Mesenteric fat pad (tissue), 1 donor: Measurements from ENCODE around the gene SYS1. TPM values are rescaled to one million over a fixed set of nuclear protein-coding genes. Genes with fewer than 3 reads are reported as not detected.

Experiments
- DNase-seq: peaks from one replicate; pipeline ENCODE4 v3.0.0-alpha.2; 2020; ENCODE audit warnings: low spot score
- total RNA-seq: library from RNA; stranded (reverse); fragmentation: NEBNext Ultra II Directional; extraction: Animal tissue kit (Norgen Biotek cat#: 25700); gene quantifications from one replicate; pipeline ENCODE4 v1.2.1, GENCODE V29; 2021
- donor health status: DM: yes; HTN: yes; CAD: no.

SYS1 gene
- total RNA-seq, 1 donor from 2014 or later: 23.8 TPM

DNA sequence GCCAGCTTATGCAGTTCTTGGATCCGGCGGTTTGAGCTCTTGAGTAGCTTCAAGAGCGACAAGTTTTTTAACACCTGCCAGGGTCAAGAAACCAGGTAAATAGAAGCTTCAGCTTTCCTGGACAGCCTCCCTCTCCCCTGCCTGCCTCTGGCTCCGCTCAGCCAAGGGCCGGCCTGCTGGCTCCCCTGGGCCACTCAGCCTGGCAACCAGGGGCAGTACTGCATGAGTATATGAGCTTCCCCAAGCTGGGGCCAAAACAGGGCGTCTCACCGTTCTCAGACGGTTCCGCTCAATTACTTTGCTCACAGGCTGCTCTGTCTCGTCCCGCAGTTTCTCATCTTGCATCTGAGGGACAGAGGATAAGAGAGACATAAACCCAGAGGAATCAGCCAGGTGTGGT is 14.3 kb downstream of the SYS1 start:
- no peak for DNase-seq

DNA sequence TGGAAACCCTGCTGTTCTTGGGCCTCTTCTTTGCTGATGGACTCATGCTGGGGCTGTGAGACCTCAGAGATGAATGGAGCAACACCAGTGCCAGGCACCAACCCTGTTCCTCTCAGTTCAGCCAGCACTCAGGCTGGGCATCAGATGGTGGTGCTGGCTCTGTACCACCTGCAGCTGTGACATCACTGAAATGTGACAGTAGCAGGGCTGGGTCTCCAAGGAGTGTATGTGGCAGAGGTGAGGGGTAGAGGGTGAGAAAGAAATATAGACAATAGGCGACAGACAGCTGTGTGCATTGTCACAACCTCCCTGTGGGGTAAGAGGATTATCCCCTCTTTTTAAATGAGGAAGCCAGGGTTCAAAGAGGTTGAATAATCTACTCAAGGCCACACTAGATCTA is 15.2 kb downstream of the SYS1 start, which contains the start of gene TP53TG5:
TP53TG5 (minus strand) TSS at position 135 of the 400 bp plus-strand sequence; CDS start at position 46, 89 bp downstream.
- DNase-seq: no peak

DNA sequence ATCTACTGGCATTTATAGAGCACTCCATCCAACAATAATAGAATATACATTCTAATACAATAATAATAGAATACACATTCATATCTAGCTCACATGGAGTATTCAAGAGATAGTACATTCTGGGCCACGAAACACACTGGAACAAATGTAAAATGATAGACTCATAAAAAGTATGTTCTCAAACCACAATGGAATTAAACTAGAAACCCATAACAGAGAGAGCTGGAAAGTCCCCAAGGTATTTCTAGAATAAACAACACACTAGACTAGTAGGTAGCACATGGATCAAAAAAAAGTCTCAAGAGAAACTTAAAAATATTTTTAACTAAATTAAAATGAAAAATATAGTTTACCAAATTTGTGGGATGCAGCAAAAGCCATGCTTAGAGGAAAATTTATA is 24.3 kb downstream of the SYS1 start:
- DNase-seq: no peak

DNA sequence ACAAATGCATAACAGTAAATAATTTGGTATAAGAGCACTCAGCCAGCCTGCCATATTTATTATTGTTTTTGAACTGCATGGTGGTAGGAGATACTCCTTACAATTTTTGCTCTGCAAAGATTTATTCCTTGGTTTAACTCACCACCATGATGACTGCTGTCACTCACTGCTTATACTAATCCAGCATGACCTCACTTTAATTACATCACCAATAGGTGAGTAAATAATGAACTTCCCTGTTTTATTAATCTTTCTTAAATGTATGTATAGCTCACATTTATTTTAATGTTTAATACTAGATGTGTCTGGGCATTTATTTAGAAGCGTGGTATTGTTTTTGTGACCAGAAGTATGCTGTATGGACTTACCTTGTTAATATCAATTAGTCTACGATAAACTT is 28.0 kb downstream of the SYS1 start:
- no peak for DNase-seq

DNA sequence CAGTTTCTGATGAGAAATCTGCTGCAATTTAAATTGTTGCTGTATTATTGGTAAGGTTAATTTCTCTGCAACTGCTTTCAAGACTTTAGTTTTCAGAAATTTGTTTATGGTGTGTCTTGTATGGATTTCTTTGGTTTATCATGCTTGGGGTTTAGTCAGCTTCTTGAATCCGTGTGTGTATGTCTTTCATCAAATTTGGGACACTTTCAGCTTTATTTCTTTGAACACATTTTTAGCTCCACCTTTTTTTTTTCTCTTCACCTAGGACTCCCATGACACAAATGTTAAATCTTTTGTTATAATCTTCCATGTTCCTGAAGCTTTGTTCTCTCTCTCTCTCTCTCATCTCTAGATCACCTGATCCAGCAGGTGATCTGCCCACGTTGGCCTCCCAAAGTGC is 28.6 kb downstream of the SYS1 start:
- DNase-seq: no peak

DNA sequence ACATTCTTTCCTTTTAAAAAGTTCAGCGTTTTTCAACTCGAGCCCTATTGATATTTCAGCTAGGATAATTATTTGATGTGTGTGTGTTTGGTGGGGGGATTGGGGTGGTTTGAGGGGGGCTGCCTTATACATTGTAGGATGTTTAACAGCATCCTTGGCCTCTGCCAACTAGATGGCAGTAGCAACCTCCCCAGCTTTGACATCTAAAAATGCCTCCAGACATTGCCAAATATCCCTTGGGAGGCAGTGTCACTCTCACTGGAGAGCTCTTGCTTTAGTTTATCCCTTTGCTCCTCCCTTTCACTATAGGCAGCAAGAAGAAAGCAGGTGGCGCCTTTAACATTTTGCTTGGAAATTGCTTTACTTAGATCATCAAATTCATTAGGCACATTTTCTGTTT is 29.8 kb downstream of the SYS1 start:
- no peak for DNase-seq

DNA sequence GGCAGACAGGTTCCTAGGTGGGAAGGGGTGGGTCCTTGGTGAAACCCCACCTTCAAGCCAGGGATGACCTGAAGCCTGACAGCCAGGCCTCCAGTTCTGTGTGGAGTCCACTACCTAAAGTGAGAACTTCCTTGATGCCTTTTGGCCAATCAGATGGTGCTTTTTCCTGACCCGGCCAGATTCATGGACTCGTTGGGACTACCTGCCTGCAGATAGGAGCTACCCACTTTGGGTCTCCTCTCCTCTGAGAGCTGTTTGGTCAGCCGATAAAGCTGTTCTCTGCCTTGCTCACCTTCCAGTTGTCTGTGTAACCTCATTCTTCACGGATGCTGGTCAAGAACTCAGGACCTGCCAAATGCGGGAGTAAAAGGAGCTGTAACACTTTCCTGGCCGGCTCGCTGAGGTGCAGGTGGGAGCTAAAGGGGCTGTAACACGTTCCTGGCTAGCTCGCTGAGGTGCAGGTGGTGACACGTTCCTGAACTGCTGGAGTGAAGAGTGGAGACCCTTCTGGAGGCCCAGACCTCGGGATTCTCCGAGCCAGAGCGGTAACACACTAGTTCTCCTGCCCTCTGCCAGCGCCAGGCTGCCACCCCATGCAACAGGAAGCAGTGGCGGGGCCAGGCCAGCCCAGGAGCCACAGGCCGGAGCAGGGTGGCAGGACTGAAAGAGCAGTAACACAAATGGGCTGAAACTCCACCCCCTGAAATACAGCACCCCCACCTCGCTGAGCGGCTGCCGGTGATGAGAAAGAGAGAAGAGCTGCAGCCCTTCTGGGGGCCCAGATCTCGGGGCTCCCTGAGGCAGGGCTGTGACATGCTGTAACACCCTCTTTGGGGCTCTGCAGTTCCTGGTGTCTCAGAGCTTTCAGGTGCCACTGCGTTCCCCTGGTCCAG is 31.5 kb downstream of the SYS1 start:
- no peak for DNase-seq

DNA sequence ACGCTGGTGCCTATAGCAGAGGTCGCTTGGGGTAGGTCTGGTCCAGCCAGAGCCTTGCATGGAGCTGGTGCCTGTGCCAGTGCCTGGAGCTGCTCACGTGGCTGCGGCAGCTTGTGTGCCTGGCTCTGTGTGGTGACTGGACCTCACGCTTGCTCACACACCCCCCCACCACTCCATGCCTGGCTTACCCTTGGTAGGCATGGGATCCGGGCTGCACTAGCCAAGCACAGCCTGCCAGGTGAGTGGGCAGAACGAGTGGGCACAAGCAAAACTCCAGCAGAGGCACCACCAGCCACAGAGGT is 32.1 kb downstream of the SYS1 start:
- DNase-seq: no peak

DNA sequence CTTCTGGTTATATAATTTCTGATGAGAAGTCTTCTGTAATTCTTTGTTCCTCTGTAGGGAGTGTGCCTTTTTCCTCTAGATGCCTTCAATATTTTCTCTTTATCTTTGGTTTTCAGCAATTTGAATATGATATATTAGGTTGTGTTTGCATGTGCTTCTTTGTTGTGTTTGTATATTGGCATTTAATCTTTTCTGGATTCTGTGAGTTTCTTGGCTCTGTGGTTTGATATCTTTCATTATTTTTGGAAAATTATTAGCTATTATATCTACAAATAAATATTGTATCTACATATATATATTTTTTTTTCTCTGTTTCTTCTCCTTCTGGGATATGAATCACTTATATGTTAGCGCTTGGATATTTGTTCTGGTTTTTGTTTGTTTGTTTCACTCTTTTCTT is 36.1 kb downstream of the SYS1 start:
- no peak for DNase-seq

DNA sequence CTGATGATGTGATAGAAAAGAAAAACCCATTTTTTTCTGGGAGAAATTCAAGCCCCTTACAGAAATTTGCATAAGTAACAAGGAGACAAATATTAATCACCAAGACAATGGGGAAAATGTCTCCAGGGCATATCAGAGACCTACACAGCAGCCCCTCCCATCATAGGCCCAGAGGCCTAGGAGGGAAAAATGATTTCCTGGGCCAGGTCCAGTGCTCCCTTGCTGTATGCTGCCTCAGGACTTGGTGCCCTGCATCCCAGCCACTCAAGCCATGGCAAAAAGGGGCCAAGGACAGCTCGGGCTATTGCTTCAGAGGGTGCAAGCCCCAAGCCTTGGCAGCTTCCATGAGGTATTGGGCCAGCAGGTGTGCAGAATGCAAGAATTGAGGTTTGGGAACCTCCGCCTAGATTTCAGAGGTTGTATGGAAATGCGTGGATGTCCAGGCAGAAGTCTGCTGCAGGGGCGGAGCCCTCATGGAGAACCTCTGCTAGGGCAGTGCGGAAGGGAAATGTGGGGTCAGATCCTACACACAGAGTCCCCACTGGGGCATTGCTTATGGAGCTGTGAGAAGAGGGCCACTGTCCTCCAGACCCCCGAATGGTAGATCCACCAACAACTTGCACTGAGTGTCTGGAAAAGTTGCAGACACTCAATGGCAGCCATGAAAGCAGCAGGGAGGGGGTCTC is 37.5 kb downstream of the SYS1 start:
- DNase-seq: no peak

DNA sequence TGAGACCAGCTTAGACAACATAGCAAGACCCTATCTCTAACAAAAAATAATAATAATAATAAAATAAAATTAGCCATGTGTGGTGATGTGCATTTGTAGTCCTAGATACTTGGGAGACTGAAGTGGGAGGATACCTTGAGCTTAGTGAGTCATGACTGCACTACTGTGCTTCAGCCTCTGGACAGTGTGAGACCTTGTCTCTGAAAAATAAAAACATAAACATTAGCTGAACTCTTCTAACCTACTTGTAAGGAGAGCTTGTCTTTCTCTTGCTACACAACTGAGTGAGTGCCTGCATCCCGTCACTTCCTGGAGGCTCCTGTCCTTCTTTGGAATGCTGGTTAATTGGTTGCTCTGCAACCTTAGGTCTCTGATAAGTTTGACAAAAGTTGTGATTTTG is 40.0 kb downstream of the SYS1 start:
- no peak for DNase-seq

DNA sequence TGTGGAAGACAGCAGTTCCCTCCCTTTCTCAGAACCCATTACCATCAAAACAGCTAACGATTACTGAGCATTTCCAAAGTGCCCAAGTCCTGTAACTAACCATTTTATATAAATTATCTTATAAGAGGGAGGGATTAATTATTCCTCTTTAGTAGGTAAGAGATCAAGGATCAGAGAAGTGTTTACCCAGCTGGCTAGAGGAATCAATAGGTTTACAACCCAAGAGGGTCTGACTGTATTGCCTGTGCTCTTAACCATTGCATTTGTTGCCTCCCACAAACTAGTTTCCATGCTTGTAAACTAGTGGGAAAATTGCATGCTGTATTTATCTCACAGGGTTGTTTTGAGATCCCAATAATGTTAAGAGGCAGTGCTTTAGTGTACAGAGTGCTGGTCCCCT is 41.5 kb downstream of the SYS1 start:
- DNase-seq: no peak

DNA sequence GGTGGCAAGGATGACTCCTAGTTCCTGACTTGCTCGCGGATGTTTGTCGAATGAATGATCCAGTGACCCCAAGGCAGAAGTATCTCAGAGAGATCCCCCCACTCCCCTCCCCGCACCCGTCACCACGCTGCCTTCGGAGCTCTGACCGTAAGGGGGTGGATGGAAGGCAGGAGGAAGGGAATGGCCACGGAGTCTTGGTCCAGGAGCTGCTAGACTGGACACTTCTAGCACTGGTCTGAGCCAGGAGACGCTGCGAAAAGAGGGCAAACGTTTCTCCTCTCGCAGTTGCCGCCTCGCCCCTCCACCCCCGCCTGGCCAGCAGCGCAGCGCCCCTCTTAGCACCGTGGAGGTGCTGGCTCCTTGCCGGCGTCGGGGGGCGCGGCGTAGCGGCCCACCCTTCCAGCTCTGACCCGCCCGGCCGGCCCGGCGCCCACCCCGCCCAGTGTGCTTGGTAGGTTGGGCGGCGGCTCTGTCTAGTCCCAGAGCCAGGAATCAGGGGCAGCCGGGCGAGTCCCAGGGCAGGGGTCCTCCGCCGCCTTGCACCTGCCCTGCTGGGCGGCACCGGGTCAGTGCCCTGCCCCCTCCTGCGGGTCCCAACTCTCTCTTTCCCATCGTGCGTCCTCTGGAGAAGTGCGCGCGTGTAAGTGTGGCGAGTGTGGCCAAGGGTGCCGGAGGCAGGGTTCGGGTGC is 42.8 kb downstream of the SYS1 start:
- DNase-seq: no peak

DNA sequence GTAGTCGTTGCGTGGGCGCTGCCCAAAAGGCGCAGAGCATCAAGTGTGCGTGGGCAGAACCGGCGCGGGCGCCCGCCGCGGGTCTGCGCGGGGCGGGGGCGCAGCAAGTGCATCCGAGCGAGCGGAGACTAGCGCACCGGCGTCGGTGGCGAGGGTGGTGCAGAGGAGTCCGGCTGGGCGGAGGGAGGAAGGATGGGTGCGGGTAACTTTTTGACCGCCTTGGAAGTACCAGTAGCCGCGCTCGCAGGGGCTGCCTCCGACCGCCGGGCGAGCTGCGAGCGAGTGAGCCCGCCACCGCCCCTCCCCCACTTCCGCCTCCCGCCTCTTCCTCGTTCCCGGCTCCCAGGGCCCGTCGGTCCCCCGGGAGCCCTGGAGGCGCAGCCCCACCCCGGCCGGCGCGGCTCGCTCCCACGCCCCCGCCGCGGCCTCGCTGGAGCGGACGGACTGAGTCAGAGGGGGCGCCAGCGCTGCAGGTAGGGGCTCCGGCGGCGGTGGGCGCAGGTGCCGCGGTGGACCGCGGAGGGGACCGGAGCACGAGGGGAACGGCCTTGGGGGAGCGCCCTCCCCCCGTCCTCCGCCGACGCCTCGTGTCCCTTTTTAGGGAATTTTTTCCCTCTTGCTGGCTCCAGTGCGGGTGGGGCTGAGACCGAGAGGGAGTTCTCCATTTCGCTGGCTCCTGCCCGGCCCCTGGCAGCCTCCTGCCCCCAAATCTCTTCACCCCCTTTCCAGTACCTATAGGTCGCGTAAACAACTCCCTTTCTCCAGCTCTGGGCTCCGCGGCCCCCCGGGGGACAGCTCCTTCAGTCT is 43.5 kb downstream of the SYS1 start:
- peak; percentile 94 for DNase-seq

DNA sequence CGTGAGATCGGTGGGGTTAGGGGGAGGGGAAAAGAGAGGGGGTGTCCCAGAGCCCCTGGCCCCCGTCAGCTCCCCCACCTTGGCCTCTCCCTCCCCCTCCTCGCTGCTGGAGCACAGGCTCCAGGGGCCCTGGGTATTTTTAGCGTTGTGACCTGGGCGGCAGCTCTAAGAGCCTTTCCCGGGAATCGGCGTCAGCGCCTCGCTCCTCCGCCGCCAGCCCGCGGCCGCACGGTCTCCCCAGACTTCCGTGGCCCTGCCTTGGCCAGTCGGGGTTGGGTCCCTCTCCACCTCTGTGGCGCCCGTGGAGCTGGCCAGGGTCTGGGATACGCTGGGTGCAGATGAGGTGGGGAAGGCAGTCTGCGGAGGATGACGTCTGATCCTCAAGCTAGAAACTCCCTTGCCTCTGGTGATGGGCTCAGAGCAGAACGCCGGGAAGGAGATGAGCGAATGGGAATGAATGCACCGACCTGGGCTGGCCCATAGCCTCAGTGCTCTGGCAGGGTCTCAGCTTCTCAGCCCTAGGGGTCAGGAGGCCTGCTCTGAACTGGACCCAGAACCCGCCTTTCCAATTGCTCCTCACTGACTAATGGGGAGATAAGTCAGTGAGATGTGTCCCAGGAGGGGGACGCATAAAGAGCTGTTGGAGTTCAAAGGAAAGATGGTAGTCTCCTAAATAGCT is 44.2 kb downstream of the SYS1 start:
- DNase-seq: no peak

DNA sequence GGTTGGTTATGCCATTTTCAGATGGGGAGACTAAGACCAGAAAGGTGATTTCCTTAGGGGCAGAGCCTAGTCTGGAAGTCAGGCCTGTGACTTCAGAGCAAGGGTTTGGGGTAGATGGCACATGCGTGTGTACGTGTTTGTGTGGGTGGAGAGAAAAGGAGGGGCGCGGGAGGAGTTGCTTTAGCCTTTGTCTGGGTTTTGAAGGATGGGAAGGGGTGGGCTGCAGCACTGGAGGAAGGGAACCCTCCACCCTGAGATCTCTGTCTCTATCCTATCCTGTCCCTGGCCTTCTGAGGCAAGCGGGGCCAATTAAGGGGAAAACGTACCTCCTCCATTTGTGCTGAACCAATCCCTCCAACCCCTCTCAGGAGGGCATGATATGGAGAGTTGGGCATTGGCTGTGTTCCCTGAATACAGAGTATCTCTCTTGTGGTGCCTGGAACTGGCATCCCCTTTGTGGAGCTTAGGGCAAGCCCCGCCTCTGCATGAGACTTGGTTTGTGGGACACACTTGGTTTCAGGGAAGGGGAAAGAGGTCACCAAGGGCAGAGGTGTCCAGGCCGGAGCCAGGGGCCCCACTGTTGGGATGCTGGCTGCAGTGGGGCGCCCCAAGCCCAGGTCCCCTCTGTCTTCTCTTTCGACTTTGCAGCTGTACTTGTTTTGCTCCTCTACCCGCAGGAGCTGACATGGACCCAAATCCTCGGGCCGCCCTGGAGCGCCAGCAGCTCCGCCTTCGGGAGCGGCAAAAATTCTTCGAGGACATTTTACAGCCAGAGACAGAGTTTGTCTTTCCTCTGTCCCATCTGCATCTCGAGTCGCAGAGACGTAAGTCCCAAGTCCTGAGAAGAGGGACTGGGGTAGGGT is 45.1 kb downstream of the SYS1 start, which contains the start of gene DBNDD2:
DBNDD2 (plus strand) TSS at position 507 of the 863 bp plus-strand sequence; CDS start at position 686, 179 bp downstream.
- DNase-seq: no peak

DNA sequence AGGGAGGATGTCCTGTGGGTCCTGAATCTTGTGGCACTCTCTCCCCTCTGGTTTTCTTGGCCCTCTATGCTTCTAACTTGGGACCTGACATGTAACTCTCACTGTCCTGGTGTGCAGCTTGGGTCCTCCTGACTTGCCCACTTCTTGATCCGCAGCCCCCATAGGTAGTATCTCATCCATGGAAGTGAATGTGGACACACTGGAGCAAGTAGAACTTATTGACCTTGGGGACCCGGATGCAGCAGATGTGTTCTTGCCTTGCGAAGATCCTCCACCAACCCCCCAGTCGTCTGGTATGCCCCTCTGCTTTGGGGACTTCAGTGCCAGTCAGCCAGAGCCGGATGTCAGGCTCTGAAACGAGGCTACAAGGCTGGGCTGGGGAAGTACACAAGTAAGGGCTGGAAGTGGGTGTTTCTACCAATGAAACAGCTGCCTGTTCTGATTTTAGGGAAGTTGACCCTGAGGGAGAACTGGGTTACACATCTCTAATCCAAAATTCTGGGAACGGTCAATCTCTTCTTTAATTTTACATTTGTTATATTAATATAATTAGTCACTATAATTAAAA is 45.8 kb downstream of the SYS1 start:
- DNase-seq: no peak

DNA sequence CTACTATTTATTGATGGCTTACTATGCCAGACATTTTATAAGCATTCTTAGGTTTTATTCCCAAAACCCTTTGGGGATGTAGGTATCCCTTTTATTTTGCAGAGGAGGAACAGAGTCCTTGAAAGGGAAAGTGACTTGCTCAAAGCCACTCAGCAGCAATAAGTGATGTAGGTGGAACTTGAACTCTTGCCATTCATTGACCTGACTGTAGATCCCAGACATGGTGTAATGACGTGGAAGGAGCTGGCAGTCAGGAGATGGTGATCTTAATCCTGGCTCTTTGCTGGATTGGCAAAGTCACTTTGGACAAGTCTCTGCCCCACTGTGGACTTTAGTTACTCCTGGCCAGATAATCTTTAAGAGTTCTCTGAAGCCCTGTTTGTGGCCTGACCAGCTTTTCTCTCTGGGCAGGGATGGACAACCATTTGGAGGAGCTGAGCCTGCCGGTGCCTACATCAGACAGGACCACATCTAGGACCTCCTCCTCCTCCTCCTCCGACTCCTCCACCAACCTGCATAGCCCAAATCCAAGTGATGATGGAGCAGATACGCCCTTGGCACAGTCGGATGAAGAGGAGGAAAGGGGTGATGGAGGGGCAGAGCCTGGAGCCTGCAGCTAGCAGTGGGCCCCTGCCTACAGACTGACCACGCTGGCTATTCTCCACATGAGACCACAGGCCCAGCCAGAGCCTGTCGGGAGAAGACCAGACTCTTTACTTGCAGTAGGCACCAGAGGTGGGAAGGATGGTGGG is 46.7 kb downstream of the SYS1 start:
- no peak for DNase-seq

DNA sequence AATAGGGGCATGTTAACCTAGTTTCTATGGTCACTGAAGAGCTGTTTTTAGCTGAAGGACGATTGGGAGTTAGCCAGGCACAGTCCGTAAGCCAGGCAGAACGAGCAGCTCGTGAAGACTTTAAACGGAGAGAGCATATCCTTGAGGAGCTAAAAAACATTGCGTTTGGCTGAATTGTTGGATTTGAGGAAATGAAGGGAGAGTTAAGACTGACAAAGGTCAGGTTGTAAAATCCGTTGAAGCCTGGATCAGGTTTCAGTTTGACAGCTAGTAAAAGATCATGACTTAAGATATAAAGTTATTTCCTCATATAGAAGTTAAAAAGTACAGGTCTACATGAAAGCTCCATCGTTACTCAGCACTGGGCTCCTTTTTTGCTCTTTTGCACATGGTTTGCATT is 47.9 kb downstream of the SYS1 start:
- no peak for DNase-seq
